HG03558 (cell line): ENCODE results near the gene OBSCN.
"Not testable (repeated sequence)": the region's sequence is repeated elsewhere in the genome, so short reads cannot be mapped to it uniquely, and the experiment has no call there.

Experiments used
- ATAC-seq: cut with Tn5 transposase; IDR thresholded peaks from one replicate; pipeline ENCODE4 v1.9.1; 2021; ENCODE audit warnings: moderate number of reproducible peaks; ENCODE audit not compliant: unreplicated experiment; ENCODE audit errors: extremely low read depth

The OBSCN gene

GRCh38 chr1:228226141-228226874 is 18.5 kb downstream of the OBSCN start:
- ATAC-seq = no peak

DNA sequence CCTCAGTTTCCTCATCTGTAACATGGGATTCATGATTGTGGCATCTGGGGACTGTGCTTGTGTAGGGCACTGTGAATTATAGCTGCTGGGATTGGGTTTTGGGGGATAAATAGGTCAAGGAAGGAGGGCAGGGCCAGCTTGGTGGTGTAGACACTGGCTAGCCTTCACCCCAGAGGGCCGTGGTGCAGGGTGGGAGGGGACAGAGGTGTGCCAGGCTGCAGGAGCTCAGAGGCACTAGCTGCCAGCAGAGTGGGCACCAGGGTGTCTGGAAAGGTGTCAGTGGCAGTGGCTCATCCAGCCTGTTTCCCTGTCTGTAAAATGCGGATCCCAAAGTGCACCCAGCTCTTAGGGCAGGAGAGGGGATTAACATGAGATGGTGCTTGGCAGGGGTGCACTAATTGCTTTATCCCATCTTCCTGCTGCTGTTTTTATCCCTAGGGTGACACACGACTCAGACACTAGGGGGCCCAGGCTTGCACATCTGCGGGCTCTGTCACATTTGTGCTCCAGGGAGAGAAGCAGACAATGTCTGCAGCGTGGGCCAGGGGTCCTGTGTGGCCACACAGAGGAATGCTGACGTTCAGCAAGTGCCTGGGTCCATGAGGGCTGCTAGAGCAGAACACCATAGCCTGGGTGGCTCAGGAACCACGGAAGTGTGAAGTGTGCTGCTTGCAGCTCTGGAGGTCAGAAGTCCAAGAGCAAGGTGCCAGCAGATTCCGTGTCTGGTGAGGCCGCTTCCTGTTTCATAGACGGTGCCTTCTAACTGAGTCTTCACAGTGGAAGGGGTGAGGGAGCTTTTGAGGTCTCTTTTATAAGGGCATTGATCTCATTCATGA is 19.3 kb downstream of the OBSCN start:
- ATAC-seq = no peak

- ATAC-seq = not testable (repeated sequence)
Observed at GRCh38 chr1:228228147-228228546, 20.3 kb downstream of the OBSCN start.

GRCh38 chr1:228228601-228229074 is 20.8 kb downstream of the OBSCN start:
- no peak for ATAC-seq

- ATAC-seq = no peak
Observed at GRCh38 chr1:228231189-228231588, 23.3 kb downstream of the OBSCN start.

DNA sequence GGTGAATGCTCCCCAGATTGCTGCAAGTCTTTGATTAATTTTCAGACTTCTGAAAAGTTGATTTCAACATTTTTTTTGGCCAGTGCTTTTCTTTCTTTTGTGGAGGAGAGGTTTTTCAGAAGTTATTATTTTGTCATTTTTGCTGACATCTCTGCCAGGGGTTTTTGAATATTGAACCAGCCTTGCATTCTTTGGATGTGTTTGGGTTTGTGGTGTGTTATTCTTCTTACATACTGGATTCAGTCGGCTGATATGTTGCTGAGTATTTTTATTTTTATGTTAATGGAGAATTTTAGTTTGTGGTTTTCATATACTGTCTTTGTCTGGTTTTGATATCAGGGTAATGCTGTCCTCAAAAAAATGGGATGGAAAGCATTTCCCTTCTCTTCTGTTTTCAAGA is 25.3 kb downstream of the OBSCN start:
- ATAC-seq = no peak

DNA sequence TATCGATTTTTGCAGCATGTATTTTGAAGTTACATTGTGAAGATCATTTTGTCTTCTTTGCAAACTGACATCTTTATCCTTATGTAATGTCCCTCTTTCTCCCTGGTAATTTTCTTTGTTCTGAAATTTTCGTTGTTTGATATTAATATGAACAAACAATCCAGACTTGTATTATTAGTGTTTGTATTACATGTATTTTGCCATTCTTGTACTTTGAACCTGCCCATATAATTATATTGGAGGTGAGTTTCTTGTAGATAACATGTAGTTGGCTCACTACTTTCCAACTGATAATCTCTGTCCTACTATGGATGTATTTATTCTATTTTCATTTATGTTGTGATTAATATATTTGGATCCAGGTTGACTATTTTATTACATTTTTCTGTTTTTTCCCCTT is 27.1 kb downstream of the OBSCN start:
- no peak for ATAC-seq

GRCh38 chr1:228236744-228237143 is 28.9 kb downstream of the OBSCN start:
- ATAC-seq = no peak

GRCh38 chr1:228238007-228238406 is 30.2 kb downstream of the OBSCN start:
- ATAC-seq = no peak

GRCh38 chr1:228238461-228238860 is 30.6 kb downstream of the OBSCN start:
- ATAC-seq = no peak

GRCh38 chr1:228240411-228241240 is 32.8 kb downstream of the OBSCN start:
- no peak for ATAC-seq

DNA sequence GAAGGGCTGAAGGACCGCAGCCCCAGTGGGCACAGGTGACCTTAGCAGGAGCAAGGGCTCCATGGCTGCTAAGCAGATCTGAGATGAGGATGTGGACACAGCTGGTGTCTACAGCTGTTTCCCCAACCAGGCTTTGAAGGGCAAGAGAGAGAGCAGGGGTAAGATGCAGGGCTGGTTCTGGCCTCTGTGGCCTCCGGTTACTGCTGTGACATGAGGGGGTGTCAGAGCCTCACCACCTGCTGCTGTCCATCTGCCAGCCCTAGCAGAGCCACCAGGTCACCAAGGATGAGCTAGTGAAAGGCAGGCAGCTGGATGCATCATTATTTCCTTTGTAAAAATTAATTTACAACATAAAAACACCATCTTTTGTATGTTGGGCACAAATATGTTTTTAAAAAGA is 33.4 kb downstream of the OBSCN start:
- ATAC-seq = no peak

DNA sequence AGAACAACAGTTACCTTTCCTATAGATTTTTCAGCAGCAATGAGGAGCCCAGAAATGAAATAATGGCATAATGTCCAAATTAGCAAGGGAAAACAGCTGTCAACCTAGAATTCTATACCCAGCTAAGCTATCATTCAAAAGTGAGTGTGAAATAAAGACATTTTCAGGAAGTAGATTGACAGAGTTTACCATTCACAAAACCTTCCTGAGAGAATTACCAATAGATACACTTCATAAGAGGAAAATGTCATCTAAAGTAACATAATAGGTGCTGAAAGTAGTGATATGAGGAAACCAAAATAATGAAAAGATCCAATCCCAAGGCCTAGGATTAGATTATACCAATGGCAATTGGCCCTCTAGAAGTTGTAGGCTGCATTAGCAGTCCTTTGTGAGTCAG is 34.6 kb downstream of the OBSCN start:
- no peak for ATAC-seq

DNA sequence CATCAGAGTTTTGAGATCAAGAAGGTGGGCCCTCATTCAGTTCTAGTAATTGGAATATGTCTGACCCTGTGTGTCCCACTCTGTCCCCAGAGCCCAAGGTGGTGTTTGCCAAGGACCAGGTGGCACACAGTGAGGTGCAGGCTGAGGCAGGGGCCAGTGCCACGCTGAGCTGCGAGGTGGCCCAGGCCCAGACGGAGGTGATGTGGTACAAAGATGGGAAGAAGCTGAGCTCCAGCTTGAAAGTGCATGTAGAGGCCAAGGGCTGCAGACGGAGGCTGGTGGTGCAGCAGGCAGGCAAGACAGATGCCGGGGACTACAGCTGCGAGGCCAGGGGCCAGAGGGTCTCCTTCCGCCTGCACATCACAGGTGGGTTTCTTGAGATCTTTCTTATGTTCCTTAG is 35.2 kb downstream of the OBSCN start:
- no peak for ATAC-seq

- ATAC-seq = not testable (repeated sequence)
Observed at GRCh38 chr1:228243989-228244388, 36.1 kb downstream of the OBSCN start.

GRCh38 chr1:228245111-228245510 is 37.3 kb downstream of the OBSCN start:
- ATAC-seq = no peak

- ATAC-seq = no peak
Observed at GRCh38 chr1:228246216-228246900, 38.5 kb downstream of the OBSCN start.

DNA sequence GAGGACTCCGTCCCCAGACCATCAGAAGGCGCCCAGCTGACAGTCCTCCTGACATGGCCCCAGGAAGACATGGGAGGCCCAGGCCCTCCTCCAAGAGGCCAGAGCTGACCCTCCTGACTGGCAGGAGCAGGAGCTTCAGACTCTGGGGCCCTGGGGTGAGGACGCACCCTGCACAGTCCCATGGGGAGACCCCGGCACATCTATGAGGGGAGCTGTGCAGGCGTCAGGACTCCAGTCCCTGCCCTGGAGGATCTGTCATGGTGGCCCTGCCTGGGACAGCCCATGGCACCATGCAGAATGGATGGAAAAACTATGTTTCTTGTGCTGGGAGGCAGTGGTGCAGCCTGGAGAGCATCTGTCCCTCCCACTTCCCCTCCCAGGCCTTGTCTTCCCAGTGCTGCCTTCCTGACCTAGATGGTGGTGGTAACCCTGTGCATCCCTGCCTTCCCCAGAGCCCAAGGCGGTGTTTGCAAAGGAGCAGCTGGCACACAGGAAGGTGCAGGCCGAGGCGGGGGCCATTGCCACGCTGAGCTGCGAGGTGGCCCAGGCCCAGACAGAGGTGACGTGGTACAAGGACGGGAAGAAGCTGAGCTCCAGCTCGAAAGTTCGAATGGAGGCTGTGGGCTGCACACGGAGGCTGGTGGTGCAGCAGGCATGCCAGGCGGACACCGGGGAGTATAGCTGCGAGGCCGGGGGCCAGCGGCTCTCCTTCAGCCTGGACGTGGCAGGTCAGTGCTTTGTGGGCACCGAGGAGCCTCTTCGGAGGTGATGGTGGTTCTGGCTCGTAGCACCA is 41.9 kb downstream of the OBSCN start:
- ATAC-seq = no peak

DNA sequence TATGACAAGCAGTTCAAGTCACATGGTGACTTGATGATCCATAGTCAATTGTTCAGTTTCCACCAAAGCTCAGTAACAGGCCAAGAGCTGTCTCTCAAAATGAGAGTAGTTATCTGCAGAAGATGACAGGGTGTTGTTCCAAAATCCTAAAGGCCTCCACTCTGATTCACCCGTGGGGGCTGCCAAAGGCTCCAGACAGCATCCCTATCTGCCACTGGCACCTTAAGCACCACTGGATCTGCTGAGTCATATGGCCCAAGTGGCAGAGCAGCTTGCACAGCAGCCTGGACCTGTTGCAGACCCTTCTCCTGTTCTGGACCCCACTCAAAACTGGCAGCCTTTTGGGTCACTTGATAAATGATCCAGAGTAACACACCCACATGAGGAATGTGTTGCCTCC is 44.6 kb downstream of the OBSCN start:
- not testable (repeated sequence) for ATAC-seq
